ENCODE data around the gene SMURF1.

GRCh38 chr7:99033765-99034164 is 110.1 kb downstream of the SMURF1 start:
- TF ChIP-seq PPARA (CRISPR knock-in tag; IDR thresholded peaks at IDR 0.05; ENCODE audit: borderline replicate concordance) = no peak
- no peak for TF ChIP-seq ESRRG (CRISPR knock-in tag; IDR thresholded peaks at IDR 0.05)
